A673 (cell line): Measurements from ENCODE around the gene SHISA9. TPM values are rescaled to one million over a fixed set of nuclear protein-coding genes. Genes with fewer than 3 reads are reported as not detected.

ENCODE experiments used
- BruUV-seq: library from RNA; stranded (reverse); fragments of 400-500 nt; replicated peaks from 2 replicates; lab custom pipeline; 2021; lab: Mats Ljungman, UMichigan
- CTCF ChIA-PET: fragments of 300-600 bp; sonication (Branson Sonifier 250); formaldehyde crosslinking; loops from one replicate; lab custom pipeline; 2022; ENCODE audit warnings: antibody characterized with exemption; lab: Charles Lee
- POLR2A ChIA-PET: fragments of 300-600 bp; sonication (Branson Sonifier 250); formaldehyde crosslinking; loops from one replicate; lab custom pipeline; 2022; ENCODE audit warnings: antibody characterized with exemption; ENCODE audit not compliant: low non-redundant PET; lab: Charles Lee
- DNase-seq: peaks from one replicate; pipeline ENCODE4 v3.0.0-alpha.2; 2015; ENCODE audit warnings: low spot score
- H3K27ac ChIP-seq: fragments of 200-600 bp; sonication (generic); 2 replicates; pipeline ENCODE4 v1.5.1; 2016; ENCODE audit warnings: mixed run types, low read depth, mild to moderate bottlenecking, mixed read lengths, antibody characterized with exemption, low read length; ENCODE audit not compliant: poor library complexity, severe bottlenecking
- H3K27me3 ChIP-seq: fragments of 200-600 bp; sonication (generic); replicated peaks from 2 replicates; pipeline ENCODE4 v1.6.1; 2017; ENCODE audit warnings: mixed run types, low read depth, mild to moderate bottlenecking, mixed read lengths, antibody characterized with exemption, low read length; ENCODE audit not compliant: insufficient read depth, poor library complexity
- H3K36me3 ChIP-seq: fragments of 200-600 bp; sonication (generic); 2 replicates; pipeline ENCODE4 v1.6.1; 2016; ENCODE audit warnings: mixed run types, mild to moderate bottlenecking, mixed read lengths, antibody characterized with exemption, low read length; ENCODE audit not compliant: insufficient read depth, poor library complexity, severe bottlenecking
- H3K4me1 ChIP-seq: fragments of 200-600 bp; sonication (generic); 2 replicates; pipeline ENCODE4 v1.6.1; 2017; ENCODE audit warnings: mixed run types, mild to moderate bottlenecking, mixed read lengths, antibody characterized with exemption, low read length; ENCODE audit not compliant: insufficient read depth, poor library complexity, severe bottlenecking
- H3K4me3 ChIP-seq: fragments of 200-600 bp; sonication (generic); 2 replicates; pipeline ENCODE4 v1.5.1; 2016; ENCODE audit warnings: low read depth, mixed run types, mild to moderate bottlenecking, mixed read lengths, low read length; ENCODE audit not compliant: poor library complexity, severe bottlenecking
- H3K9me3 ChIP-seq: fragments of 200-600 bp; sonication (generic); 2 replicates; pipeline ENCODE4 v1.6.1; 2016; ENCODE audit warnings: mixed run types, low read depth, mild to moderate bottlenecking, mixed read lengths, antibody characterized with exemption, low read length; ENCODE audit not compliant: poor library complexity, severe bottlenecking
- CTCF ChIP-seq: fragments of 300-800, 200-600 bp; sonication (generic); conservative IDR thresholded peaks from 2 replicates; pipeline ENCODE4 v1.5.1; 2017; ENCODE audit warnings: low read depth, mild to moderate bottlenecking, antibody characterized with exemption, low read length, moderate library complexity, mixed read lengths
- EZH2 ChIP-seq: fragments of 200-600 bp; sonication (generic); IDR thresholded peaks from 2 replicates; pipeline ENCODE4 v1.6.1; 2017; ENCODE audit warnings: borderline replicate concordance, low read depth, mild to moderate bottlenecking, mixed read lengths, antibody characterized with exemption, low read length; ENCODE audit not compliant: poor library complexity, severe bottlenecking
- intact Hi-C: fragments of 100-400 bp; cut with micrococcal nuclease; formaldehyde crosslinking; loops from one replicate; pipeline ENCODE4 v1.10.0; 2022; ENCODE audit not compliant: unreplicated experiment
- total RNA-seq: library from RNA; stranded (reverse); gene quantifications from 2 replicates; pipeline ENCODE4 v1.2.3, GENCODE V29; 2021

SHISA9 gene
- total RNA-seq, 1 experiment from 2014 or later: not detected

GRCh38 chr16:13157082-13157481, 255.7 kb downstream of the SHISA9 start:
- H3K36me3 ChIP-seq: no peaks in the 10 kb centered on the region
- no peak for DNase-seq
- intact Hi-C loops: no loop called here
- BruUV-seq: no TSS peak
- peaks cover 9% of the 10 kb centered on the region for H3K9me3 ChIP-seq
- no peak overlapping the region for H3K27ac ChIP-seq
- H3K4me3 ChIP-seq: no peak overlapping the region
- ChIA-PET POLR2A (no interaction called here), CTCF (interaction anchor here (0.5 kb wide), 1 partner anchor 8 kb away, joined by 4 read pairs; no protein-coding TSS in a partner anchor)
- no peaks in the 10 kb centered on the region for H3K27me3 ChIP-seq
- H3K4me1 ChIP-seq: no peaks in the 10 kb centered on the region
- TF ChIP-seq CTCF: no peak
- no peak for TF ChIP-seq EZH2

- no TSS peak for BruUV-seq
- peaks cover 12% of the 10 kb centered on the region for H3K9me3 ChIP-seq
- ChIA-PET POLR2A (no interaction called here), CTCF (no interaction called here)
- no peak overlapping the region for H3K27ac ChIP-seq
- no peaks in the 10 kb centered on the region for H3K27me3 ChIP-seq
- intact Hi-C loops: no loop called here
- no peaks in the 10 kb centered on the region for H3K4me1 ChIP-seq
- no peaks in the 10 kb centered on the region for H3K36me3 ChIP-seq
- no peak for TF ChIP-seq EZH2
- TF ChIP-seq CTCF: no peak
- H3K4me3 ChIP-seq: no peak overlapping the region
- no peak for DNase-seq
These were observed 257.0 kb downstream of the SHISA9 start for GRCh38 chr16:13158427-13158826.

- BruUV-seq: no TSS peak
- TF ChIP-seq CTCF (no peak), EZH2 (no peak)
- Histone ChIP-seq H3K4me1 (no peaks in the 10 kb centered on the region), H3K9me3 (peaks cover 18% of the 10 kb centered on the region), H3K4me3 (no peak overlapping the region), H3K27ac (no peak overlapping the region), H3K36me3 (no peaks in the 10 kb centered on the region), H3K27me3 (no peaks in the 10 kb centered on the region)
- intact Hi-C loops: no loop called here
- no peak for DNase-seq
- ChIA-PET CTCF (no interaction called here), POLR2A (no interaction called here)
These were observed 263.6 kb downstream of the SHISA9 start for GRCh38 chr16:13165024-13165423.
